ENCODE measurements around the gene RSPH6A.

The RSPH6A gene

DNA sequence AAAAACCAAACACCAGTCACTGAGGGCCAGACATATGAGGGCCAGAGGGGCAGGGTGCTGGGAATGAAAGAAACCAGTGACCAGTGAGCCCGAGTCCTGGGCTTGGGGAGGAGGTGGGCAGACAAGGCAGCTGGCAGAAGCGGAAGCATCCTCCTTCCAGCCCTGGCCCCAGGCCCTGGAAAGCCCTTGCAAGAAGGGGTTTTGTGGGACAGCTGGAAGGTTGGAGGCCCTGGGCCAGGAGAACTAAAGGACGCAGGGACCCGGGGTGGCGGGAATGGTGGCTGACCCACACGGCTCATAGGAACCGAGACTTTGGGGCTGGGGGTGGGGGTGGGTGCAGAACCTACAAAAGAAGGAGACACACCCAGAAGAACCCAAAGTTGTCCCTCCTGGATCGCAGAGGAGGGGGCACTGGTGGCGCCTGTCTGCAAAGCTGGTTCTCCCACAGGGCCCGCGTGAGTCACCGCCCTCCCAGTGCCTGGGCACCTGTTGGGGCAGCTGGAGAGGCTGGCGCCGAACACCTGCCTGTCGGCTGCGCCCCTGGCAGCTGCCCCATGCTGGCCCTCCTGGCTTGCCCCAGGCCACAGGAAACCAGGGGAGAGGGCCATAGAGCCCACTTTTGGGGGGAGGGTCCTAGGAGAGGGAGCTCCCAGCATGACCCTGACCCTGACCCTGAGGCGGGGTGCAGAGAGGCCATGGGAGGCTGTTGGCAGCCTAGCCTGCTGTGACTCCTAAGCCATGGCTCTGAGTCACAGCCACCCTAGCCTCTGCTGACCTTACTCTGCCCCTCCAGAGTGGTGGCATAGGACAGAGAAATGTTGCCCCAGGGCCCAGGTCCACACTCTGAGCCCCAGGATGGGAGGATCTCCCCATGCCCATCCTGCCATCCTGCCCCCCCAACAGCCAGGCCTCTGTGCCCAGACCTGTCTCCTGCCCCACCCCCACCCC, 33.6 kb downstream of the RSPH6A start:
- no peak for DNase-seq (ENCODE audit: low read depth in 2 of 2, low spot score in 1 of 2)

DNA sequence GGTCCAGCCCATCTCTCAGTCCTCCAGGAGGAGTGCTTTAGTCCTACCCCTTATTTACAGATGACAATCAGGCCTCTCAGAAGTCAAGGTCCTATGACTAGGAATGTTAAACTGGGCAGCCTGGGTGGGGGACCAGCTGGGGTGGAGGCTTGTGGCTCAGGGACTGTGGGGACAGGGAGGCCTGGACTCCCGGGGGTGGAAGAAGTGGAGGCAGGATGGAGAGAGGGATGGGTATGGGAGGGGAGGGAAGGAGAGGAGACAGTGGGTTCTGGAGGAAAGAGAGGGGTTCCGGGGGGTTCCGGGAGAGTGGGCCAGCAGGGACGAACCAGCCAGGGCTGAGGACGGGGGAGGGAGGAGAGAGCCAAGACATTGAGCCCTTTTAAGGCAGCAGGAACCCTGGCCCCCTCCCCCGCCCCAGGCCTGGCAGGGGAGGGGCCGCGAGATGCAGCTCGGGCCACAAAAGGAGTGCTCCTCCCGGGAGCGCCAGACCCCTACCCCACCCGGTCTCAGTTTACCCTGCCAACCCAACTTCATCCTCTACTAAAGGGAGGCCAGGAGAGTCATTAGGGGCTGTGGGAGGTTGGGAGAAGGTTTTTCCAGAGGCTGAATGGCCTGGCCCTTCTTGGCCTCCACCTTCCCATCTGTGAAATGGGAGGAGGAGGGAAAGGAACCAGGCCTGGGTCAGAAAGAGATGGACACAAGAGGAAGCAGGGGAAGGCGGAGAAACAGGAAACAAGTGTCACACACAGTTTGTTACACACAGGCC, 34.5 kb downstream of the RSPH6A start:
- DNase-seq (ENCODE audit: low read depth in 2 of 2, low spot score in 1 of 2): no peak

DNA sequence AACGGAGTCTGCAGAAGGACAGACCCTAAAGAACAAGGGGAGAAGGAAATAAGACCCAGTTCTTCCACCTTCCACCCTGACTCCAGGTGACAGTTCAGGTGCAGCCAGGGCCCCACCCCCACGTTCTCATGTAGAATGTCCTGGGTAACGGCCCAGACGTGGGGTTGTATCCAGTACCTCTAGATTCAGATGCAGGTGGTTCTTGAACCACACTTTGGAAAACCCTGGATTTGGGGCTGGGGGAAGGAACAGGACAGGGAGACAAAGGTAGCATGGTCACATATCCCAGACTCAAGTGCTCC, 35.0 kb downstream of the RSPH6A start:
- no peak for DNase-seq (ENCODE audit: low read depth in 2 of 2, low spot score in 1 of 2)

DNA sequence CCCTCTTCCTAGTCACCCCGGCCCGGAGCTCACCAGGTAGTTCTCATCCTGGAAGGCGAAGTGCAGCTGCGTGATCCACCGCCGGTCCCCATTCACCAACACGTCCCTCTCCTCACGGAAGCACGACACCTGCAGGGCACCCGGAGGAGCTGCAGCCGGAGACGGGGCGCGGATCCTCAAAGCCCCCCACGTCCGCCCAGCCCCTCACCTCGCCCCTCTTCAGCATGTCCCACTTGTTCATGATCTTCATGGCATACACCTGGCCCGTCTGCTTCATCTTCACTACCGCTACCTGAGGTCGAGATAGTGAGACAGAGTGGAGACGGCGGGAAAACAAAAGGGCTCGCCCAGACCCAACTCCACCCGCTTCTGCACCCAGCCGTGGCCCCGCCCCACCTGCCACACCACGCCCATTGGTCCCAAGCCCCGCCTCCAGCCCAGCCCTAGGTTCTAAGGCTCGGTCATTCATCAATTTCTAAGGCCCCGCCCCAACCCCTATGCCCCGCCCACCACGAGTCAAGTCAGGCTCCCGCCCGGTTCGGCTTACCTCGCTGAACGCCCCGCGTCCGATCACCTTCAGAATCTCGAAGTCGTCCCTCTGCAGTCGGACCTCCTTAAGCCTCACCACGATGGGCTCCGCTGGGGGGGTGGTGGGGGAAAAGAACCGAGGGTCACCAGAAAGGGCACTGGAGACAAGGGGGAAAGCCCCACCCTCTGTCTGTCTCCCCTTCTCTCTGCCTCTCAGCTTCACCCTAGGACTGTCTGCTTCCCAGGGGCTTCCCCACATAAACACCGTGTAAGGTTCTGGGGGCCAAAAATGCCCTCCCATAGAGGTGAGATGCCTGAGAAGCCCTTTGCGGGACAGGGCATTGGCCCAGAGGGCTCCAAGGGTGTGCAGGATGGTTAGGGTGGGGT, 35.6 kb downstream of the RSPH6A start:
- DNase-seq (ENCODE audit: low read depth in 2 of 2, low spot score in 1 of 2): peak; percentile 50 to 60

DNA sequence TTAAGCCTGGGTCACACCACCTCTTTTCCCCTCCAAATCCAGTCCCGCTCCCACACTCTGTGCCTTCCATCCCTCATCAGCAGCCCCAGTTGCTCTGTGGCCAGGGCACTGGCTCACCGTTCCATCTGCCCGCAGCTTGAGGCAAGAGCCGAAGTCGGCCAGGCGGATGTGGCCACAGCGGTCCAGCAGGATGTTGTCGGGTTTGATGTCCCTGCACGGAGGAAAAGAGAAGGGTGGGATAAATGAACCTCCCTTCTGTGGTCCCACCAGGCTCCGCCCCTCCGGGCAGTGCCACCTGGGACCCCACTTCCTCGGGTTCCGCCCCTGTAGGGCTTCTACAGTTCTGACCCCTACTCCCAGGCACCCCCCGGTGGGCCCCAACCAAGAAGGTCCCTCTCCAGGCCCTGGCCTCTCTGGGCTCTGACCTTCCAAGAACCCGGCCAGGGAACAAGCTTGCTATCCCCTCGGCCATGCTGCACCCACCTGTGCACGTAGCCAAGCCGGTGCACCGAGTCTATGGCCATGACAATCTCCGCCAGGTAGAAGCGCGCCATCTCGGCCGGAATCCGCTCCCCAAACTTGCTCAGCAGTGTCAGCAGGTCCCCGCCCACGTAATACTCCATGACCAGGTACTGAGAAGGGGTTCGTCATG, 37.0 kb downstream of the RSPH6A start:
- no peak for DNase-seq (ENCODE audit: low read depth in 2 of 2, low spot score in 1 of 2)

DNA sequence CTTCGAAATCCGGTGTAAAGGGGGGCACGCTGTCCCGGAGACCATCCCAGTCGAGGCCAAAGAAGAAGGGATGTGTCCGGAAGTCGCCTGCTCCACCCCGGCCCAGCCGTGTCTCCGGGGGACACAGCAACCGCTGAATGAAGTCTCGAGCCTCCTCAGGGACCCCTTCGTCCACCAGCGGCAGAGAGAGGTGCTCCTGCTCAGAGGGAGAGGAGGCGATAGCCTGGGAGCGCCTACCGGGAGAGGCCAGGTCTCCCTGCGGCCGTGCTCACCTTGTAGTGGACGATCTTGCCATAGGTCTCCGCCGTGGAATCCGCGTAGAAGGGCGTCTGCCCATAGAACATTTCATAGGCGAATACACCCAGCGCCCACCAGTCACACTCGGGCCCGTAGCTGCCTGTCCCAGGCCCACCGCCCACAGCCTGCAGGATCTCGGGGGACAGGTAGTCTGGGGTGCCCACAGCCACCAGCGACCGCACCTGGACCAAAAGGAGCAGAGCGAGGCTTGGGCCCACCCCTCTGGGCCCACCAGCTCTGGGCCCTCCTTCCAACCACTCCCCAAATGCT, 37.6 kb downstream of the RSPH6A start:
- no peak for DNase-seq (ENCODE audit: low read depth in 2 of 2, low spot score in 1 of 2)

DNA sequence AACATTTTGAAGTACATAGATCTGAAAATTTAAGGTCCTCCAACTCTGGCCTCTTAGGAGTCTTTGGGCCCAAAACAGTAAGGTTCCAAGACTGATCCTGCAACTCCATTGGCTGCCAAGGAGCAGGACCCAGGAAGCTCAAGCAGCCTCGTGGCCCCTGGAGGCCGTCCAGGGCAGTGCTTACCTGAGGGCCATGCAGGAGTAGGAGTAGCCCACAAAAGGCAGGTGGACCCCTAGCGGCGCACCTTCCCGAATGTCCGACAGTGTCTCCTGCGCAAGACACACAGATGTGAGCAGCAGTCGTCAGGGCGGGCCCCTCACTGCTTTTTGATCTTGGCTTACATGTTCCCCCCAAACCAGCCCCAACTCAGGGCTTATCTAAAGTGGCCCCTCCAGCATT, 40.3 kb downstream of the RSPH6A start:
- DNase-seq (ENCODE audit: low read depth in 2 of 2, low spot score in 1 of 2): no peak

DNA sequence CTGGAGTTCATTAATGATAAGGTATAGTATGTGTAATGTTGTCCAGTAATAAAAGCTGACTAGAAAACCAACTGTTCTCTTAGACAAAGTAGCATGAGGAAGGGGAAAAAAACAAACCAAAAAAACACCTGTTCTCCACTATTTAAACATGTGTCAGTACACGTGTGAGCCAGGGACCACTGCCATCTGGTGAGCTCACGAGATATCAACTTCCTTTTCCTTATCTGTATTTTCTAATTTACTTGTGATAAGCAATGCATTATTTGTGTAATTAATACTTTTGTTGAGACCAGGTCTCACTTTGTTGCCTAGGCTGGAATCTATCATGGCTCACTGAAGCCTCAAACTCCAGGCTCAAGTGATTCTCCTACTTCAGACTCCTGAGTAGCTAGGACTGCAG, 41.7 kb downstream of the RSPH6A start:
- no peak for DNase-seq (ENCODE audit: low read depth in 2 of 2, low spot score in 1 of 2)

DNA sequence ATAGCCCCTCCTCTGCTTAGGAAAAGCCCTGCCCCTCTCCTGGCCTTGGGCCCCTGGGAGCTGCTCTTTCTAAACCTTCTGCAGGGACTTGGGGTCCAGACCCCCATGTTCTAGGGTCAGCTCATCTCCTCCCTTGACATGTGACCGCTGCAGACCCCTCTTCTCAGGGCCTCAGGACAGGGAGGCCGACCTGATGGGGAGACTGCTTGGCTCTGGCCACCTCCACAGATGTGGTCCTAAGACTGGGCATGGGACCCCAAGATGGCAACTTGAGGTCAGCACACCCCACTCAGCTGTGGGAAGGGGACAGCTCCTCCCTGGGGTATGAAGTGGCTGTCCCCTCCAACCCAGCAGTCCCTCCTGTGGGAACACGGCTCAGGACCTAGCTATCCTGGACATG, 42.2 kb downstream of the RSPH6A start:
- DNase-seq (ENCODE audit: low read depth in 2 of 2, low spot score in 1 of 2): no peak

DNA sequence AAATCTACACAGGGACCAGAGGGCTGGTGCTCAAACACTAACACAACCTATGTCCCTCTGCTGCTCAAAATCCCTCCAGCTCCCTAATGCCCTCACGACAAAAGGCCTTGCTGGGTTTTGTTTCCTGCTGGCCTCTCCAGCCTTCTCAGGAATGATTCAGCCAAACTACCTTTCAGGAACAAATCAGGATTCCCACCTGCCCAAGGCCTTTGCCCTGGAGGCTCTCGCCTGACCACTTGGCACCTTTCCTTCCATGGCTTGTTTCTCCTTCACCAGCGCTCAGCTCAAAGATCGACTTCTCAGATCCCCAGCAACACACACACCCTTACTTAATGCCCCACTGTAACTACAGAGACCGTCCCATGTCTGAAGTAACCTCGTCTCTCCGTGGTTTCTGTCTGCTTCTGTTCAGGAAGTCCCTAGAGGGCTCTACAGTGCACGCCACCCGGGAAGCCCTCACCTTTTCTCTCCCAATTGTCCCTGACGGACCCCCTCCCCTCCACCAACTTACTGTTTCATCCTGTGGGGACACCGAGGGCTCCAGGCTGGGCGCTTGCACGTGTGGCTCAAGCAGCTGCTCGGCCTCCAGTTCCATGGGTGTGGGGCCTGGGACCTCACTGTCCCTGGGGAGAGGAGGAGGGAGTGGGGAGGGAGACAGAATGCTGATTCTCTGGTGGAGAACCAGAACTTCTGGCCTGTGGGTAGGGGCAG, 42.8 kb downstream of the RSPH6A start:
- DNase-seq (ENCODE audit: low read depth in 2 of 2, low spot score in 1 of 2): no peak

DNA sequence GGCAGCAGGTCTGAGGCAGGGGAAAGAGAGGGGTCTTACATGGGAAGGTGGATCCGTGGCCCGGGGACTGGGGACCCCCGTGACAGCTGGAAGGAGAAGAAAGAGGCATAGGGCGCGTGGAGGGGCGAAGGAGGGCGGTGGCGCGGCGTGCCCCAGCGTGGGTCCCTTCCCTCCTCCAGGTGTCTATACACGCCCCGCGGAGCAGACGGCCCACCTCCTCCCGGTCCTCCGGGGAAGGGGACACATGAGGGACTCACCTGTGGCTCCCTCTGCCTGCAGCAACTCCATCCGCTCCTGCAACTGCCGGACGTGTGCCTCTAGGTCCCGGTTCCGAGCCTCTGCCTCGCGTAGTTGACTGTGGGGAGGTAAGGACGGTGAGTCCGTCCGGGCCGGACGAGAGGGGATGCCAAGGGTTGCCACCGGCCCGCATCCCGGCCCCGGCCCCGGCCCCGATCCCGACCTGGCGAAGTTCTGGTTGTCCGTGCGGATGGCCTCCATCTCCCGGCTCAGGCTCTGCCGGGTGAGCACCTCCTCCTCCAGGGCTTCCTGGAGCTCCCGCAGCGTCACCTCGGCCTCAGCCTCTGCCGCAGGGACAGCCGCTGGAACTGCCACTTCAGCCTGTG, 43.7 kb downstream of the RSPH6A start:
- no peak for DNase-seq (ENCODE audit: low read depth in 2 of 2, low spot score in 1 of 2)

DNA sequence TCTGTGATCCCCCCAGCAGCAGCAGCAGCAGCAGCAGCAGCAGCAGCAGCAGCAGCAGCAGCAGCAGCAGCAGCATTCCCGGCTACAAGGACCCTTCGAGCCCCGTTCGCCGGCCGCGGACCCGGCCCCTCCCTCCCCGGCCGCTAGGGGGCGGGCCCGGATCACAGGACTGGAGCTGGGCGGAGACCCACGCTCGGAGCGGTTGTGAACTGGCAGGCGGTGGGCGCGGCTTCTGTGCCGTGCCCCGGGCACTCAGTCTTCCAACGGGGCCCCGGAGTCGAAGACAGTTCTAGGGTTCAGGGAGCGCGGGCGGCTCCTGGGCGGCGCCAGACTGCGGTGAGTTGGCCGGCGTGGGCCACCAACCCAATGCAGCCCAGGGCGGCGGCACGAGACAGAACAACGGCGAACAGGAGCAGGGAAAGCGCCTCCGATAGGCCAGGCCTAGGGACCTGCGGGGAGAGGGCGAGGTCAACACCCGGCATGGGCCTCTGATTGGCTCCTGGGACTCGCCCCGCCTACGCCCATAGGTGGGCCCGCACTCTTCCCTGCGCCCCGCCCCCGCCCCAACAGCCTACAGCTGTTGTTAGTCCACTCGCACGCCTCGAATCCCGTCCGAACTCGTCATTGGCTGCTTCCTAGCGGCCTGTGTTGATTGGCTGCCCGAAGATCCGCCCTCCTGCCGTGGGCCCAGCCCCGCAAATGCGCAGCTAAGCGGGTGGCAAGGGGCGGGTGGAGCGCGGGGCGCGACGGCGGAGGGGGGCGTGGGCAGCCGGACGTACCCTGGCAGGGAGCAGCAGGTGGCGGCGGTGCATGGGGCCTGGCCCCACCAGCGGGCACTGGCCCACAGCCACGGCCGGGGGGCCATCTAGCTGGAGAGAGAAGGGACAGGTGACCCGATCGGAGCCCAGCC, 44.7 kb downstream of the RSPH6A start:
- peak; percentile 72 to 77 for DNase-seq (ENCODE audit: low read depth in 2 of 2, low spot score in 1 of 2)

DNA sequence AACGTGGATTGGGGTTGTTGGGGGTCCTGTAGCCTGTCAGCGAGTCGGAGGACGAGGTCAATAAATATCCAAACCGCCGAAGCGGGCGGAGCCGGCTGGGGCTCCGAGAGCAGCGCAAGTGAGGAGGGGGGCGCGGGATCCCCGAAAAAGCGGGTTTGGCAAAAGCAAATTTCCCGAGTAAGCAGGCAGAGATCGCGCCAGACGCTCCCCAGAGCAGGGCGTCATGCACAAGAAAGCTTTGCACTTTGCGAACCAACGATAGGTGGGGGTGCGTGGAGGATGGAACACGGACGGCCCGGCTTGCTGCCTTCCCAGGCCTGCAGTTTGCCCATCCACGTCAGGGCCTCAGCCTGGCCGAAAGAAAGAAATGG, 45.3 kb downstream of the RSPH6A start:
- no peak for DNase-seq (ENCODE audit: low read depth in 2 of 2, low spot score in 1 of 2)

DNA sequence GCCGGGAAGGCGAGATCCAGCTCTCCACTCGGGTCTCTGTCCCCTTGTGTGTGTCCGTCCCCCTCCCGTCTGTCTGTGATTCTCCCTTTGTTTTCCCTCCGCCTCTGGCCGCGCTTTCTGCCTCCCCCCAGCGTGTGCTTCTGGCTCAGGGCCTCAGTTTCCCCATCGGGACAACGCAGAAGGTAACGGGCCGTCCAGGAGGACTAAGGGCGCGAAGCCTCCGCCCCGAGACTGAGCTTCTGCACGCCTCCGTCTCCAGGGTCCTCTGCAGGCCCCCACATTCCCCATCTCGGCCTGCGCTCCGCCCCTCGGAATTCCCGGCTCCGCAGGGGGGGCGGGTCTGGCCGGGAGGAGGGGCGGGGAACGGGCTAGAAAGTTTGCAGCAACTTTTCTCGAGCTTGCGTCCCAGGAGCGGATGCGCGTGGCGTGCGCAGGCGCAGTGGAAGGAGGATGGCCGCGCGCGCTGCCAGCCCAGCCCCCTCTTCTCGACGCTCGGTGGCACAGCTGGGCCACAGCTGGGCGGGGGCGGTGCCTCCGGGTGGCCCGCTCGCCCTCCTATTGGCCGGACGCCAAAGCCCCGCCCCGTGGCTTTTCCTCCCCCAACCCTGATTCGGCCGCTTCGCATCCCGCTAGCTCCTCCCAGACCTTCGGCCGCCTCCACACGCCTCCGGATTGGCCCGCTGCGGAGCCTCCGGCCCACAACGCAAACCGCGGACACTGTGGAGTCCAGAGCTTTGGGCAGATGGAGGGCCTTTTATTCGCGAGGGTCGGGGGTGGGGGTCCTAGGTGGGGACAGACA, 45.9 kb downstream of the RSPH6A start, which contains the start of gene SIX5:
Gene SIX5, minus strand, starts transcription at position 269 of the 799 bp plus-strand sequence. CDS start 408 bp downstream, outside the sequence.
- peak; percentile 77 to 86 for DNase-seq (ENCODE audit: low read depth in 2 of 2, low spot score in 1 of 2)

DNA sequence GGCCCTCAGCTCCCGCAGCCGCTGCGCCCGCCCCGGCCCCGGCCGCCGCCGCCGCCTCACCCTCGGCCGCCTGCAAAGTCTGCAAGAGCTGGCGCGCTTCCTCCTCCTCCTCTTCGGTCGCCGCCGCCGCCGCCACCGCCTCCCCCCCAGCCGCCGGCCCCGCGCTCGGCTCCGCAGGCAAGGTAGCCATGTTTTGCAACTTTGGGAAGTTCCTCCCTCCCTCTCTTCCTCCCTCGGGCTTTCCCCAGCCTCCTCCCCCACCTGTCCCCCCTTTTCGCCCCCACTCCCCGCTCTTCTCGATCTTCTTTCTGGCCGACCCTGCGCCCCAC, 46.5 kb downstream of the RSPH6A start:
- no peak for DNase-seq (ENCODE audit: low read depth in 2 of 2, low spot score in 1 of 2)

DNA sequence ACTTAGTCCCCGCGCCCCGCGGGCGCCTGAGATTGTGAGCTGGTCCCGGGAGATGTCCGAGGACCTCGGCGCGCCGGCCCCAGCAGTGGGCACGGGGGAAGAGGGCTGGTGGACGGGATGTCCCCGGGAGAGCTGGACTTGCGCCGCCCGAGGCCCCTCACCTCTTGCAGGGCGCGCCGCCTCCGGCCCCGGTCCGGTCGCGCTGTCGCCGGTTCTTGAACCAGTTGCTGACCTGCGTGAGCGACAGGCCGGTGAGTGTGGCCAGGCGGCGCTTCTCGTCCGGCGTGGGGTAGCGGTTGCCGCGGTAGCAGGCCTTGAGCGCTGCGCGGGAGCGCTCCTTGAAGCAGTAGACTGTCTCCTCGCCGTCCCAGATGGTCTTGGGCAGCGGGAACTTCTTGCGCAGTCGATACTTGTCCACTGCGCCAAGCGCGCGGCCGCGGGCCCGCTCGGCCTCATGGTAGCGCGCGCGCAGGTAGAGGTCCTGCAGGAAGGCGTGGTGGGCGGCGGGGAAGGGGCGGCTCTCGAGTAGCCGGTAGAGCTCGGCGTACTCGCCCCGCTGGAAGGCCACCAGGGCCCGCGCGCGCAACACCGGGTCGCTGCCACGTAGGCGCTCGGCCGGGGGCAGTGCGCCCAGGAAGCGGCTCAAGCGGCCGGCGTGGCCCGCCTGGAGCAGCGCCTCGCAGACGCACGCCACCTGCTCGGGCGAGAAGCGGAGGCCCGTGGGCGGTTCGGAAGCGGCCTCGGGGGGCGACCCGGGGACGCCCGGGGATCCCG, 47.0 kb downstream of the RSPH6A start:
- no peak for DNase-seq (ENCODE audit: low read depth in 2 of 2, low spot score in 1 of 2)

DNA sequence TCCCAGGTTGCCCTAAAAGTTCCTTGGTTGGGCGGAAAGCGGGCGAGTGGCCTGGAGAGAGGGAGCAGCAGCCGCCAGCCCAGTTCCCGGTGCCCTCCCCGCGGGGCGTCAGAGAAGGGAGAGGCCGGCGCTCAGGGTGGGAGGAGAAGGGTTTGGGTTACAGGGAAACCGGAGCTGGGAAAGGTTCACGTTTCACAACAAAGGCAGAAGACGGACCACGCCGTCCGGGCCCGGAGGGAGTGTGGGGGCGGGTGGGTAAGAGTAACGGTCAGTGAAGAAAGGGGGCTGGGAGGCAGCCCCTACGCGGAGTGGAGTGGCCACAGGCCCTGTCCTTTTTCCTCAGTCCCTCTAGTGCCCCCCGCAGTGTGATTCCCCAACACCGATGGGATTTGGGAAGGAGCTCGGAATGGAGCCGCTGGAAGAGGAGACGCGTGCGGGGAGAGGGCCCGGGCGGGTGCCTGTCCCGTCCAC, 47.7 kb downstream of the RSPH6A start:
- no peak for DNase-seq (ENCODE audit: low read depth in 2 of 2, low spot score in 1 of 2)

Data from stimulated activated CD8-positive, alpha-beta memory T cell treated with anti-CD3 and anti-CD28 coated beads, Interleukin-4, amount 100 ng/mL, for 4 hours (primary cell).